ENCODE measurements around the gene TAAR6.

DNA sequence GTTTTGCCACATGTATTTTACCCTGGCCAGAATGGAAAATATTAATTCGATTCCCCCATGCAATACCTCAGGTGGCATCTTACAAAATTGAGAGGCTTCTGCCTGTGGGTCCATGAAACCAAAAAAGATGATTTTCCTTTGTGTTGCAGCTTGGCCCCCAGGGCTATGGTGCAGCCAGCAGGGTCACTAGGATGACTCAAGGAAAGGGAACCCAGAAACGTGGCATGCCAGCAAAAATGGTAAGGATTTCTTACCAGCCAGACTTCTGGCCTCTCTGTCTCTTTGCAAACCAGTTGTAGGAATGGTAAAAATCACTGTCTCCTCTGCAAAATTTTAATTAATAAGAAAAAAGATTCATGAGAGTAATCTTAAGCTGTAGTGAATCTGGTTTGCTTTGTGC is 43.7 kb upstream of the TAAR6 start:
- TF ChIP-seq, protein P1, sequence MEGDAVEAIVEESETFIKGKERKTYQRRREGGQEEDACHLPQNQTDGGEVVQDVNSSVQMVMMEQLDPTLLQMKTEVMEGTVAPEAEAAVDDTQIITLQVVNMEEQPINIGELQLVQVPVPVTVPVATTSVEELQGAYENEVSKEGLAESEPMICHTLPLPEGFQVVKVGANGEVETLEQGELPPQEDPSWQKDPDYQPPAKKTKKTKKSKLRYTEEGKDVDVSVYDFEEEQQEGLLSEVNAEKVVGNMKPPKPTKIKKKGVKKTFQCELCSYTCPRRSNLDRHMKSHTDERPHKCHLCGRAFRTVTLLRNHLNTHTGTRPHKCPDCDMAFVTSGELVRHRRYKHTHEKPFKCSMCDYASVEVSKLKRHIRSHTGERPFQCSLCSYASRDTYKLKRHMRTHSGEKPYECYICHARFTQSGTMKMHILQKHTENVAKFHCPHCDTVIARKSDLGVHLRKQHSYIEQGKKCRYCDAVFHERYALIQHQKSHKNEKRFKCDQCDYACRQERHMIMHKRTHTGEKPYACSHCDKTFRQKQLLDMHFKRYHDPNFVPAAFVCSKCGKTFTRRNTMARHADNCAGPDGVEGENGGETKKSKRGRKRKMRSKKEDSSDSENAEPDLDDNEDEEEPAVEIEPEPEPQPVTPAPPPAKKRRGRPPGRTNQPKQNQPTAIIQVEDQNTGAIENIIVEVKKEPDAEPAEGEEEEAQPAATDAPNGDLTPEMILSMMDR (IDR thresholded peaks at IDR 0.05; ENCODE audit: low read depth, low read length), result no peak
- TF ChIP-seq POLR2A (IDR thresholded peaks at IDR 0.05; ENCODE audit: extremely low read depth, insufficient read length) (no peak), MYC (IDR thresholded peaks at IDR 0.05; ENCODE audit: low read depth, low read length) (no peak)

All from NB4 (cell line).